Adrenal gland (tissue), 5 donors: Measurements from ENCODE around the gene FBLN2.

Experiments used
- CTCF ChIP-seq, 6 experiments: fragments of 450-650 bp in 4 of 6; fragments of 200-600 bp in 2 of 6; sonication (generic) in 1 of 6; IDR thresholded peaks; 1 replicate in 5 of 6; 2 replicates in 1 of 6; pipeline versions ENCODE4 v1.5.1 to v1.8.0; 2016 to 2021; ENCODE audit warnings: antibody characterized with exemption in 6 of 6, mild to moderate bottlenecking in 2 of 6, moderate library complexity in 1 of 6
- POLR2A ChIP-seq, 2 donors: fragments of 450-650 bp; IDR thresholded peaks; one replicate each; pipeline ENCODE4 v1.6.1; 2017; ENCODE audit warnings: antibody characterized with exemption in 2 of 2, mild to moderate bottlenecking in 2 of 2, moderate library complexity in 1 of 2
- donor health status: DM: no; HTN: no; CAD: no.

DNA sequence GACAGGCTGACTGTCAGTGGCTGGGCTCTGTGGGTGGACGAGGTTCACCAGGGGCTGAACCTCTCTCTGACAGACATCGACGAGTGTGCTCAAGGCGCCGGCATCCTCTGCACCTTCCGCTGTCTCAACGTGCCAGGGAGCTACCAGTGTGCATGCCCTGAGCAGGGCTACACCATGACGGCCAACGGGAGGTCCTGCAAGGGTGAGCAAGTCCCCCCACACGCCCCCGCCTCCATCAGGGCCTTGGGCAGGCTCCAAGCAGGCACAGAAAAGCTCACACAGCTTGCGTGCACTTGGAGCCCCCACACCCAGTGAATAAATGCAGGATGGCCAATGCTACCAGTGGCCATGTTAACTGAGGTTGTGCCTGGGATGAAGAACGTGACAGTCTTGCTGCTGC lies 82.3 kb downstream of the FBLN2 start:
- TF ChIP-seq CTCF (IDR thresholded peaks at IDR 0.05) (no peak), POLR2A (IDR thresholded peaks at IDR 0.05) (no peak)
